Coronary artery (tissue), 2 donors: ENCODE measurements around the gene HIVEP1.

ENCODE experiments used
- DNase-seq: peaks from one replicate; pipeline ENCODE4 v3.0.0-alpha.2; 2017; ENCODE audit warnings: low spot score
- H3K27ac ChIP-seq, 2 donors: fragments of 200-600 bp; sonication (generic); one replicate each; pipeline ENCODE4 v1.5.1; 2016 to 2019
- H3K4me3 ChIP-seq: fragments of 200-600 bp; sonication (generic); 2 replicates; pipeline ENCODE4 v1.5.1; 2016; ENCODE audit warnings: mild to moderate bottlenecking, moderate library complexity
- CTCF ChIP-seq: fragments of 200-600 bp; sonication (generic); IDR thresholded peaks from one replicate; pipeline ENCODE4 v1.5.1; 2019; ENCODE audit warnings: antibody characterized with exemption

Gene HIVEP1

GRCh38 chr6:12160326-12160725, 148.2 kb downstream of the HIVEP1 start:
- no peak for DNase-seq
- TF ChIP-seq CTCF = no peak
- peak overlapping the region in 1 of 2 donors; percentile 54 for H3K27ac ChIP-seq
- H3K4me3 ChIP-seq = no peak overlapping the region

GRCh38 chr6:12162213-12162612, 150.1 kb downstream of the HIVEP1 start:
- Histone ChIP-seq H3K27ac (no peak overlapping the region), H3K4me3 (no peak overlapping the region)
- no peak for DNase-seq
- no peak for TF ChIP-seq CTCF

- no peak for TF ChIP-seq CTCF
- no peak overlapping the region for H3K27ac ChIP-seq
- H3K4me3 ChIP-seq = no peak overlapping the region
- no peak for DNase-seq
These were observed 151.0 kb downstream of the HIVEP1 start for GRCh38 chr6:12163149-12163548.

- no peak for TF ChIP-seq CTCF
- DNase-seq = no peak
- no peak overlapping the region for H3K4me3 ChIP-seq
- no peak overlapping the region for H3K27ac ChIP-seq
These were observed 151.8 kb downstream of the HIVEP1 start for GRCh38 chr6:12163744-12164507.

GRCh38 chr6:12164508-12164770, 152.3 kb downstream of the HIVEP1 start:
- TF ChIP-seq CTCF = no peak

GRCh38 chr6:12165297-12165696, 153.2 kb downstream of the HIVEP1 start:
- TF ChIP-seq CTCF = no peak
- no peak overlapping the region for H3K27ac ChIP-seq
- no peak for DNase-seq
- H3K4me3 ChIP-seq = no peak overlapping the region

More at GRCh38 chr6:12164508-12164770, 152.3 kb downstream of the HIVEP1 start:
- H3K27ac ChIP-seq = no peak overlapping the region
- DNase-seq = no peak
- H3K4me3 ChIP-seq = no peak overlapping the region

GRCh38 chr6:12165722-12166280, 153.7 kb downstream of the HIVEP1 start:
- TF ChIP-seq CTCF = no peak
- DNase-seq = no peak
- H3K27ac ChIP-seq = no peak overlapping the region
- H3K4me3 ChIP-seq = no peak overlapping the region
